Hematopoietic multipotent progenitor cell treated with erythropoietin and hydrocortisone succinate and interleukin-3 and kit ligand, for 15 days (in vitro differentiated cells): Measurements from ENCODE around the gene LRCOL1.

ENCODE experiments used
- DNase-seq: peaks from one replicate; pipeline ENCODE4 v3.0.0-alpha.2; 2015; ENCODE audit warnings: low spot score

The LRCOL1 gene

GRCh38 chr12:132619071-132619385, 8.6 kb upstream of the LRCOL1 start:
- DNase-seq, result no peak

- no peak for DNase-seq
Measured at GRCh38 chr12:132618683-132619043, 8.3 kb upstream of the LRCOL1 start, which contains the start of gene P2RX2. P2RX2 (plus strand) TSS chr12:132618776; CDS start chr12:132618817, 41 bp downstream.

- no peak for DNase-seq
Measured at GRCh38 chr12:132617822-132618682, 7.7 kb upstream of the LRCOL1 start.

- DNase-seq, result no peak
Measured at GRCh38 chr12:132617135-132617701, 6.8 kb upstream of the LRCOL1 start.

- DNase-seq, result no peak
Measured at GRCh38 chr12:132615579-132616038, 5.2 kb upstream of the LRCOL1 start.

GRCh38 chr12:132614861-132615578, 4.6 kb upstream of the LRCOL1 start:
- peak; percentile 71 for DNase-seq

- no peak for DNase-seq
Measured at GRCh38 chr12:132614029-132614428, 3.6 kb upstream of the LRCOL1 start.

- DNase-seq, result no peak
Measured at GRCh38 chr12:132611620-132612019, 1.2 kb upstream of the LRCOL1 start.

- DNase-seq, result no peak
Measured at GRCh38 chr12:132610866-132611602, 652 bp upstream of the LRCOL1 start.

GRCh38 chr12:132608231-132609171, 1.9 kb downstream of the LRCOL1 start:
- no peak for DNase-seq

- no peak for DNase-seq
Measured at GRCh38 chr12:132606927-132607326, 3.5 kb downstream of the LRCOL1 start.

- DNase-seq, result no peak
Measured at GRCh38 chr12:132606466-132606865, 3.9 kb downstream of the LRCOL1 start.

- no peak for DNase-seq
Measured at GRCh38 chr12:132605892-132606291, 4.5 kb downstream of the LRCOL1 start.

GRCh38 chr12:132604668-132605441, 5.5 kb downstream of the LRCOL1 start:
- DNase-seq, result no peak

- no peak for DNase-seq
Measured at GRCh38 chr12:132604151-132604618, 6.2 kb downstream of the LRCOL1 start.

GRCh38 chr12:132603240-132604150, 6.9 kb downstream of the LRCOL1 start:
- DNase-seq, result no peak

- no peak for DNase-seq
Measured at GRCh38 chr12:132602572-132603239, 7.7 kb downstream of the LRCOL1 start.

GRCh38 chr12:132601171-132601883, 9.1 kb downstream of the LRCOL1 start:
- DNase-seq, result no peak
